HG02763 (cell line): ENCODE results near the gene MEI1.
A peak's percentile ranks its signal among the peaks of the same experiment; 100 is the strongest.

Source experiments
- ATAC-seq: cut with Tn5 transposase; IDR thresholded peaks from one replicate; pipeline ENCODE4 v1.9.1; 2021; ENCODE audit warnings: mild to moderate bottlenecking, moderate library complexity; ENCODE audit not compliant: unreplicated experiment

The MEI1 gene

DNA sequence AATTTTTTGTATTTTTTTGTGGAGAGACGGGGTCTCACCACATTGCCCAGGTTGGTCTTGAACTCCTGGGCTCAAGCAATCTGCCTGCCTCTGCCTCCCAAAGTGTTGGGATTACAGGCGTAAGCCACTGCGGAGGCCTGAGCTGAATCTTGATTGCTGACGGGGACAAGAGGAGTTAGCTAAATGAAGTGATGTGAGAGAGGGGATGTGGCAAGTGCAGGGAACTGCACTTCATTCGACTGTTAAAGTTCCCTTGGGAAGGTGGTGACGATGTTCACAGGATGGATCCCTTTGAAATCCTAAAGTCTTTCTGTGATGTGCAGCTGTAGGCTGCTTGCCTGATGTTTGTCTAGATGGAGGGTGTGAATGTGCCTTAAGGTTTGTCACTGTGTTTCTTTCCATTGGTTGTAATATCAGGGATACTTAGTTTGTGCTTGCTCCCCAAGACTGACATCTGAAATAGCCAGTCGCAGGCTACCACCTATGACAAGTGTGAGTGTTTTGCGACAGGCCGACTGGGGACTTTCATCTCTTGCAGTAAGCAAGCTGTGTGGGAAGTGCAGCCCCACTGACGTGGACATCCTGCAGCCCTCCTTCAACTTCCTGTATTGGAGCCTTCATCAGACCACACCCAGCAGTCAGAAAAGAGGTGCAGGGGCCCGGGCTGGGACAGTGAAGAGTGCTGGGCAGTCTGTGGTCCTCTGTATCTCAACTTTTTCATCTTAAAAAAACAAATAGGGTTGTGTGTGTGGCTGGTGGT, 81.6 kb downstream of the MEI1 start:
- peak; percentile 81 for ATAC-seq

GRCh38 chr22:41781507-41781906, 82.2 kb downstream of the MEI1 start:
- ATAC-seq: peak; percentile 13

DNA sequence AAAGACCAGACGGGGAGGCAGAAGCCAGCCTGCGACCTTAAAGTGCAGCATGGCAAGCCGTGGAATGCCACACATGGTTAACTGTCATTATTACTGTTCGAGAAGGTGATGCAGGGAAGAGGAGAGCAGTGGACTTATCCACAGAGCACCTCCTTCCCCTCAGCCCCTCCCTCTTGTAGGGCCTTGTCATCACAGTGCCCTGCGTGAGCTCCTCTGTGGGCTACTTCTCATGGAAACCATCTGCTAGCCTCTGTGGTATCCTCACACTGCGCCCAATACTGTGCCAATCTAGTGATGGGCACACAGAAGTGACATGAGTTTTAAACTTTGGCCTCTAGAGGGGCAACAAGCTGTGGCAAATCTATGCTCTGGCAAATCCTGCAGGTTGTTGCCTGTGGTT, 83.0 kb downstream of the MEI1 start:
- ATAC-seq: no peak

DNA sequence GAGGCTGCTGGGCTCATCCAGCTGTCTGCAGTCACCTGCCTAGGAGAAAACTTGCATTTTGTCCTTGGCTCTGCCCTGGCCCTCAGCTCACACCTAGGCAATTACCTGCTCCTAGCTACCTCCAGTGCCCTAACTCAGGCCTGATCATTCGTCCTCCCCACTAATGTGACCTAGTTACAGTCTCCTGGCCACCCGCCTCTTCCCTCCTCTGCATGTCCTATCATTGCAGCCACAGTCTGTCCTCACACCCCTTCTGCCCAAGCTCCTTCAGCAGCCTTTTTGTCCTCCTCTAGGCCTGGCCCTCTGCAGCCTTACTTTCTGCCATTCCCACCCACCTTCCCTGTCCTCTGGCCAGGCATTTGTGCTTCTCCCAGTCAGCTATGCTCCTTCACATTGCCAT, 83.4 kb downstream of the MEI1 start:
- ATAC-seq: no peak

- ATAC-seq: no peak
These were observed 88.0 kb downstream of the MEI1 start for GRCh38 chr22:41787331-41787730.

GRCh38 chr22:41793871-41794270, 94.6 kb downstream of the MEI1 start:
- ATAC-seq: no peak

- no peak for ATAC-seq
These were observed 99.4 kb downstream of the MEI1 start for GRCh38 chr22:41798736-41799135.

- ATAC-seq: no peak
These were observed 100.4 kb downstream of the MEI1 start for GRCh38 chr22:41799486-41800347.

- ATAC-seq: peak; percentile 85
These were observed 101.2 kb downstream of the MEI1 start, which contains the start of gene CCDC134 for GRCh38 chr22:41800348-41801146. Gene CCDC134 (plus strand): TSS chr22:41800679. CDS start chr22:41808891, 8,212 bp downstream.

GRCh38 chr22:41801147-41801819, 102.0 kb downstream of the MEI1 start:
- no peak for ATAC-seq

DNA sequence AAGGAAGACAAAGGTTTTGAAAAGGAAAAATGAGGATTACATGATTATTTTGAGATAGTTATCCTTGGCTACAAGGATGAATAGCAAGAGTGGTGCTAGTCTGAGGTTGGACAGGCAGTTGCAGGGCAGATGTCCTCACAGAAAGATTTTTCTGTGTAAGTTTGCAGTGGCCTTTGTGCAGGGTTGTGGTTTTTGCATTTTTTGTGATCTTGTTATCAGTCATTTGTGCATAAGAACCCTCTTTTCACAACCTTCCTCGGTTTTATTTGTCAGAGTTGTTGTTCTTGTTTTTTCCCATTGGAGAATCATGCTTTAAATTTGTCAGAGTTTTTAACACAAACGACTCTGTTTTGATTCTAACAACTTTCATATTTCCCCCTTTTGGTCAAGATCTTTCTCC, 102.6 kb downstream of the MEI1 start:
- ATAC-seq: no peak

DNA sequence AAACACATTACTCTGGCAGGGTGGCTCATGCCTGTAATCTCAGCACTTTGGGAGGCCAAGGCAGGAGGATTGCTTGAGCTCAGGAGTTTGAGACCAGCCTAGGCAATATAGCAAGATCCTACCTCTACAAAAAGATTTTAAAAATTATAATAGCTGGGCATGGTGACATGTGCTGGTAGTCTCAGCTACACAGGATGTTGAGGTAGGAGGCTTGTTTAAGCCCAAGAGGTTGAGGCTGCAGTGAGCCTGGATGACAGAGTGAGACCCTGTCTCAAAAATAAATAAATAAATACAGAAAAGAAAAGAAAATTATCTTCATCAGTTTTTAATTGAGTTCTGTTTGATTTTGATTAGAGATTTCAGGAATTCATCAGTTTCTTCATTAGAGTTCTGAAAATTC, 106.3 kb downstream of the MEI1 start:
- ATAC-seq: no peak

GRCh38 chr22:41808400-41808799, 109.1 kb downstream of the MEI1 start:
- ATAC-seq: no peak

- no peak for ATAC-seq
These were observed 110.7 kb downstream of the MEI1 start for GRCh38 chr22:41810022-41810421.

DNA sequence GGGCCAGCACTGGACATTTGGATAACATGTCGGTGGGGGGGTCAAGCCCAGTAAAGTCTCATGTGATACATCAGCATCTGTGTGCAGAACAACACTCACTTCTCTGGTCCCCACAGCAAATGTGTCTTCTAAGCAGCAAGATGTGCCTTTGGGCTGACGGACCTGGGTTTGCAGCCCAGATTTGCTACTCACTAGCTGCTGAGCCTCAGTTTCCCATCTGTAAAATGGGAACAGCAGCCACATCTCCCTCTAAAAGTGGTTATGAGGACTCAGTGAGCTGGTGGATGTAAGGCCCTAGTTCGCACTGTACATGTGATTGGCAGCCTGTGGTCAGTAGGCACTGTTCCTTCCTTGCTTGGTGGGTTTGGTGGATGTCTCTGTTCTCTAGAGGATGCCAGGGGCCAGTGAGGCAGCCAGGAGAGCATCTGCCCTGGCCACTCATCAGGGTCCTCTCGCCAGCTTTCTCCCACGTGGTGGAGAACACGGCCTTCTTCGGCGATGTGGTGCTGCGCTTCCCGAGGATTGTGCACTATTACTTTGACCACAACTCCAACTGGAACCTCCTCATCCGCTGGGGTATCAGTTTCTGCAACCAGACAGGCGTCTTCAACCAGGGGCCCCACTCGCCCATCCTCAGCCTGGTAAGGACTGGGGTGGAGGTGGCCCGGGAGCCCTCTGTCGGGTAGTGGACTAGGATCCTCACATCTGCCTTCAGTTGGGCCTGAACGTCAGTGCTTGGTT, 113.7 kb downstream of the MEI1 start:
- ATAC-seq: no peak

- ATAC-seq: no peak
These were observed 114.6 kb downstream of the MEI1 start for GRCh38 chr22:41813726-41814410.

DNA sequence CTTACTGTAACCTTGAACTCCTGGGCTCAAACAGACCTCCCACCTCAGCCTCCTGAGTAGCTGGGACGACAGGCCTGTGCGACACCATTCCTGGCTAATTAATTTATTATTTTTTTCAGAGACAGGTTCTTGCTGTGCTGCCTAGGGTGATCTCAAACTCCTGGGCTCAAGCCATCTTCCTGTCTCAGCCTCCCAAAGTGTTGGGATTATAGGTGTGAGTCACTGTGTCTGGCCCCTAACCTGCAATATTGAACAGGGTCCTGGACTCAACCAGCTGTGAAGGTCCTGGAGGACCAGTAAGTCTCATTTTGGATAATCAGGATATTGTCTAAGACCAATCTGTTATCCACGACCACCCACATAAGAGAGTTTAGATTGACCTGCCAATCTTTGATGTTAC, 116.4 kb downstream of the MEI1 start:
- no peak for ATAC-seq

DNA sequence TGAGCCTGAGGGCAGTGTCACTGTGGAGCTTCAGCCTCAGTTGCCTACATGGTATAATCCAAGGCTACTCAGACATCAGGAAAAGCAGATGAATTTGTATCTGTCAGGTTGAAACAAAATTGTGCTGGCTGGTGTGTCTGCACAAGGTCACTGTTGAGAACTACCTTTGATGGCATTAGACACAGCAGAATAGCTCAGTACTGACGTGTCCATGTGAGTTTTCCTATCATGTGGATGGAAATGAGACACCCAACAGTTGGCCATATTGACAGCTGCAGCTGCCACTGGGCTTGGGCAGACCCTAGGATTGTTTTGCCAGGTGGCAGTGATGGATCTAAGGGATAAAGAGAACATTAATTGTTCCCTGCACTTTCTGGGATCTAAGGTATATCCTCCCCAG, 116.9 kb downstream of the MEI1 start:
- no peak for ATAC-seq

- ATAC-seq: no peak
These were observed 117.6 kb downstream of the MEI1 start for GRCh38 chr22:41816871-41817270.
